ENCODE measurements around the gene PRRT4. TPM values are rescaled to one million over a fixed set of nuclear protein-coding genes. Genes with fewer than 3 reads are reported as not detected.

PRRT4 gene
- total RNA-seq, 1 donor from 2014 or later: 9.5 TPM

Other genes with a start within 250 kb of the PRRT4 start
- gene LEP, start 120.4 kb downstream of the PRRT4 start, total RNA-seq: not detected in 3 replicates
- 76.8 to 80.6 TPM (median 78.5 TPM) in 3 replicates for gene RBM28, start 17.8 kb downstream of the PRRT4 start, total RNA-seq
- 39.3 to 41.9 TPM (median 41.7 TPM) in 3 replicates for gene IMPDH1, start 48.3 kb upstream of the PRRT4 start, total RNA-seq
- 25.1 to 27.1 TPM (median 25.6 TPM) in 3 replicates for gene HILPDA, start 94.2 kb upstream of the PRRT4 start, total RNA-seq
- gene METTL2B, start 115.1 kb upstream of the PRRT4 start, total RNA-seq: 33.9 to 40.6 TPM (median 39.9 TPM) in 3 replicates